Mammary epithelial cell (primary cell): ENCODE results near the gene STAC3.

ENCODE experiments used
- CTCF ChIP-seq, 2 donors: IDR thresholded peaks in 1 of 2; conservative IDR thresholded peaks in 1 of 2; 2 replicates each; pipeline ENCODE4 v1.5.1; 2011 to 2012; ENCODE audit warnings: inconsistent platforms in 2 of 2, low read length in 2 of 2, mild to moderate bottlenecking in 2 of 2, control low read depth in 1 of 2, low read depth in 1 of 2; ENCODE audit not compliant: insufficient read depth in 1 of 2; ENCODE audit errors: extremely low read depth in 1 of 2
- EZH2 ChIP-seq: IDR thresholded peaks from 2 replicates; pipeline ENCODE4 v1.6.1; 2012; ENCODE audit warnings: low read length, inconsistent platforms, borderline replicate concordance

GRCh38 chr12:57235017-57235727 is 15.8 kb downstream of the STAC3 start:
- TF ChIP-seq CTCF (conservative IDR thresholded peaks at IDR 0.05 in 1 of 2, IDR thresholded peaks at IDR 0.05 in 1 of 2; ENCODE audit: extremely low read depth in 1 of 2, insufficient read depth in 1 of 2, low read depth in 1 of 2, low read length in 2 of 2), result no peak
- TF ChIP-seq EZH2, result no peak
